GM18526 (cell line): Measurements from ENCODE around the gene FKBP8.

ENCODE experiments used
- POLR2A ChIP-seq: IDR thresholded peaks from 3 replicates; pipeline ENCODE4 v1.6.1; 2011; ENCODE audit not compliant: insufficient read length; ENCODE audit errors: extremely low read depth

Gene FKBP8

DNA sequence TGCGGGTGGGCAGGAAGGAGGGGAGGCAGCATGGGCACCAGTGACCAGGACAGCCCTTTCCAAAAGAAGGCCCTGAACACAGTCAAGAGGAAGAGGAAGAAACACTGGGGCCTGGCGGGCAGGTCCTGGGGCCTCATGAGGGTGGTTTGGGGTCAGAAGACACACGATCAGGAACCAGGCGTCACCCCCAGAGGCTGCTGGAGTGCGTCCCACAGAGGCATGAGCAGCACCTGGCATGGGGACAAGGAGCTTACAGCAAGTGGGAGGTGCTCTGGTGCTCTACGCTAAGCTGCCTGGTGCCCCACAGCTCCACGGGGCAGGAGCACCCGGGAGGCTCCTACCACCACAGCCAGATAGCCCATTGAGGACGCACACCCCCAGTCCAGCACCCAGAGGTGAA, 41.5 kb downstream of the FKBP8 start:
- TF ChIP-seq POLR2A: no peak

GRCh38 chr19:18501351-18501750, 42.0 kb downstream of the FKBP8 start:
- no peak for TF ChIP-seq POLR2A

DNA sequence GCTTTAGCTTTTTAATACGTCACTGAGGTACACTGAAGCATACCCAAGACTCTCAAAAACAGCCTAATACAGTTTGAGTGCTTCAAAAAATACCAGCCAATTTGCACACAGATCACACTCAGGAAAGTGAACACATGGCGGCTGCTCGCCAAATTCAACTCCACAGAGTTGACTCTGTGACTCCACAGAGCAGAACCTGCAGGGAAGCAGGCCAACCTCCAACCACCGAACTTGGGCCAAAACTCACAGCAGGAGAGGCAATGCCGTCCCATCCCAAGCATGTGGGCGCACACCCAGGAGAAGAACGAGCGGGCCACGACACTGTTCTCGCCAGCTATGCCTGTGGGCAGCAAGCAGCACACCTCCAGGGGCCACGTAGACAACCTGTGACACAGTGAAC, 42.6 kb downstream of the FKBP8 start:
- TF ChIP-seq POLR2A: no peak

GRCh38 chr19:18500376-18500775, 43.0 kb downstream of the FKBP8 start:
- TF ChIP-seq POLR2A: no peak

GRCh38 chr19:18499055-18499775, 44.2 kb downstream of the FKBP8 start:
- no peak for TF ChIP-seq POLR2A

GRCh38 chr19:18496980-18497256, 46.5 kb downstream of the FKBP8 start:
- TF ChIP-seq POLR2A: no peak

- TF ChIP-seq POLR2A: no peak
Observed at GRCh38 chr19:18496167-18496979, 47.0 kb downstream of the FKBP8 start.

GRCh38 chr19:18495204-18495911, 48.0 kb downstream of the FKBP8 start:
- TF ChIP-seq POLR2A: no peak

DNA sequence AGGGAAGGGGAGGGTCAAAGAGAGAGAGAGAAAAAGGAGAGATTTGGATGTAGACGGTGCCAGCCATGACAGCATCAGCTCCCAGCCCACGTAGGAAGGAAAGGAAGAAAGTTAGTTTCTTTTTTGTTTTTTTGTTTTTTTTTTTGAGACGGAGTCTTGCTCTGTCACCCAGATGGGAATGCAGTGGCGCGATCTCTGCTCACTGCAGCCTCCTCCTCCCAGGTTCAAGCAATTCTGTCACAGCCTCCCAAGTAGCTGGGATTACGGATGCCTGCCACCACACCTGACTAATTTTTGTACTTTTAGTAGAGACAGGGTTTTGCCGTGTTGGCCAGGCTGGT, 49.1 kb downstream of the FKBP8 start:
- TF ChIP-seq POLR2A: no peak

GRCh38 chr19:18493440-18494266, 49.7 kb downstream of the FKBP8 start:
- TF ChIP-seq POLR2A: no peak

DNA sequence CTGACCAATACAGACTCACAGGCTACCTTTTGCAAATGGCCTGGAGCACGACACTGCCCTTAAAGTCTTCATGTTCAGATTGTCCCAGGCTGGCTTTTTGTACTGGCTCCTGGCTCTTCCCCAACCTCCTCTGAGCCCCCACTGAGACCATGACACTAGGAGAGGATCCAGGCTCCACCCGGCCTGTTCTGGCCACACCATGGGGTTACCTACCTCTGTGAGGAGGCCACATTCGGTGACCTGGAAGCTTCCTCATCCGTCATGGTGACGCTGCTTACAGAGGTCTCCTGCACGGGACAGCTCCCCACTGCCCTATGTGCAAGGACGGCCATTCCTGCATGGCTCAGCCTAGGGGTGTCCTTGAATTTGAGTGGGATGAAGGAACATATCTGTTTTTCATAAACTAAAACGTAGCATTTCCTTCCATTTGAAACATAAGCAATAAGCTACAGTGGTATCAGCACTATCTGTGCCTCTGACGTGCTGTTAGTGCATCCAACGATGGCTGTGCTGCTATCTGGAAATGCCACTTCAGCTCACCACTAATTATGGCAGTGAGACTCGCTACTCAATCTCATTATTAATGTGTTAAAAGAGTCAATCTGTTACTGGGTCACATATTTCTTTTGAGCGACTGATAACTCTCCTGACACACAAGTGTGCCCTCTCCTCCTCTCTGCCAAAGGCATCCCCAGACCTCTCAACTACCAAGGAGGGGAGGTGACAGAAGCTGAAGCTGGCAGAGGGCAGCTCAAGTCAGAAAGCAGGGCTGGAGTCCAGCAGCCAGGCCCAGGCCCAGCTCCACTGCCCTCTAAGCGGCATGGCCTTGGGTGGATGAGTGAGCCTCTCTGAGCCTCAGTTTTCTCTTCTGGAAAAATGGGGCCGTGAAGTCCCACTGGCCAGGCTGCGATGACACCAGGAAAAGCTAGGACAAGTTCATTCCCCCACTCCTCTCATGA, 51.1 kb downstream of the FKBP8 start:
- TF ChIP-seq POLR2A: no peak

- no peak for TF ChIP-seq POLR2A
Observed at GRCh38 chr19:18490728-18491127, 52.6 kb downstream of the FKBP8 start.

- no peak for TF ChIP-seq POLR2A
Observed at GRCh38 chr19:18489627-18490184, 53.7 kb downstream of the FKBP8 start.
